HL-60 (cell line): ENCODE results near the gene IFT52.

Source experiments
- GABPA ChIP-seq: IDR thresholded peaks from 2 replicates; pipeline ENCODE4 v1.6.1; 2012; ENCODE audit warnings: low read depth
- TF ChIP-seq, protein P1 (sequence below): IDR thresholded peaks from one replicate; pipeline ENCODE4 v1.5.1; 2011; ENCODE audit warnings: low read length, control low read depth, inconsistent platforms; ENCODE audit not compliant: insufficient read depth

DNA sequence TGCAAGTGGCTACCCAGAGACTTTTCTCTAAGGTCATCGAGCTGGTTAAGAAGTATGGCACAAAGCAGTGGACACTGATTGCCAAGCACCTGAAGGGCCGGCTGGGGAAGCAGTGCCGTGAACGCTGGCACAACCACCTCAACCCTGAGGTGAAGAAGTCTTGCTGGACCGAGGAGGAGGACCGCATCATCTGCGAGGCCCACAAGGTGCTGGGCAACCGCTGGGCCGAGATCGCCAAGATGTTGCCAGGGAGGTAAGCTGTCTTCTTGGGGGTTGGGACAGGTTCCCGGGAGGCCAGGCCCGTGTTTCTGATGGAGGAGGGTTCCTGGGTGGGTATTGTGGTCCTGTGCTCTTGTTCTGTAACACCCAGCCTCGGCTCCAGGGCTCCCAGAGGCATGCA is 96.1 kb downstream of the IFT52 start:
- TF ChIP-seq, protein P1, sequence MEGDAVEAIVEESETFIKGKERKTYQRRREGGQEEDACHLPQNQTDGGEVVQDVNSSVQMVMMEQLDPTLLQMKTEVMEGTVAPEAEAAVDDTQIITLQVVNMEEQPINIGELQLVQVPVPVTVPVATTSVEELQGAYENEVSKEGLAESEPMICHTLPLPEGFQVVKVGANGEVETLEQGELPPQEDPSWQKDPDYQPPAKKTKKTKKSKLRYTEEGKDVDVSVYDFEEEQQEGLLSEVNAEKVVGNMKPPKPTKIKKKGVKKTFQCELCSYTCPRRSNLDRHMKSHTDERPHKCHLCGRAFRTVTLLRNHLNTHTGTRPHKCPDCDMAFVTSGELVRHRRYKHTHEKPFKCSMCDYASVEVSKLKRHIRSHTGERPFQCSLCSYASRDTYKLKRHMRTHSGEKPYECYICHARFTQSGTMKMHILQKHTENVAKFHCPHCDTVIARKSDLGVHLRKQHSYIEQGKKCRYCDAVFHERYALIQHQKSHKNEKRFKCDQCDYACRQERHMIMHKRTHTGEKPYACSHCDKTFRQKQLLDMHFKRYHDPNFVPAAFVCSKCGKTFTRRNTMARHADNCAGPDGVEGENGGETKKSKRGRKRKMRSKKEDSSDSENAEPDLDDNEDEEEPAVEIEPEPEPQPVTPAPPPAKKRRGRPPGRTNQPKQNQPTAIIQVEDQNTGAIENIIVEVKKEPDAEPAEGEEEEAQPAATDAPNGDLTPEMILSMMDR, result no peak
- TF ChIP-seq GABPA, result no peak
